Measurements from ENCODE around the gene LIMCH1.

LIMCH1 gene

DNA sequence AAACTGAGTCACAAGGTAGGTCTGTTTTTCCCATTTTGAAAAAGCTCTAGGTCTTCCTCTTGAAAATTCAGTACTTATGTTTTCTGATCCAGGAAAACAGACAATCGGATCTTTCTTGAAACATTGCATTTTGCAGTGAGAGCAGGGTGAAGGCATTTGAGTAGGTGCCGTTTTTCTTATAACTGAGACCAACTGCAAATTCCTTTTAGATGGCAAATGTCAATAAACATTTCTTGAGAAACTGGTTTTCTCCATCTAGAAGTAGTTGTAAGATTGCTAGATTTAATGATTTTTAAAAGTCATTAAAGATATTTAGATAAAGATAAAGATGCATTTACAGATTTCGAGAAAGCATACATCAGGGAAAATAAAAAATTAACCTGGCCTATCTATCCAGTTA lies 118.1 kb downstream of the LIMCH1 start:
- TF ChIP-seq, protein P1, sequence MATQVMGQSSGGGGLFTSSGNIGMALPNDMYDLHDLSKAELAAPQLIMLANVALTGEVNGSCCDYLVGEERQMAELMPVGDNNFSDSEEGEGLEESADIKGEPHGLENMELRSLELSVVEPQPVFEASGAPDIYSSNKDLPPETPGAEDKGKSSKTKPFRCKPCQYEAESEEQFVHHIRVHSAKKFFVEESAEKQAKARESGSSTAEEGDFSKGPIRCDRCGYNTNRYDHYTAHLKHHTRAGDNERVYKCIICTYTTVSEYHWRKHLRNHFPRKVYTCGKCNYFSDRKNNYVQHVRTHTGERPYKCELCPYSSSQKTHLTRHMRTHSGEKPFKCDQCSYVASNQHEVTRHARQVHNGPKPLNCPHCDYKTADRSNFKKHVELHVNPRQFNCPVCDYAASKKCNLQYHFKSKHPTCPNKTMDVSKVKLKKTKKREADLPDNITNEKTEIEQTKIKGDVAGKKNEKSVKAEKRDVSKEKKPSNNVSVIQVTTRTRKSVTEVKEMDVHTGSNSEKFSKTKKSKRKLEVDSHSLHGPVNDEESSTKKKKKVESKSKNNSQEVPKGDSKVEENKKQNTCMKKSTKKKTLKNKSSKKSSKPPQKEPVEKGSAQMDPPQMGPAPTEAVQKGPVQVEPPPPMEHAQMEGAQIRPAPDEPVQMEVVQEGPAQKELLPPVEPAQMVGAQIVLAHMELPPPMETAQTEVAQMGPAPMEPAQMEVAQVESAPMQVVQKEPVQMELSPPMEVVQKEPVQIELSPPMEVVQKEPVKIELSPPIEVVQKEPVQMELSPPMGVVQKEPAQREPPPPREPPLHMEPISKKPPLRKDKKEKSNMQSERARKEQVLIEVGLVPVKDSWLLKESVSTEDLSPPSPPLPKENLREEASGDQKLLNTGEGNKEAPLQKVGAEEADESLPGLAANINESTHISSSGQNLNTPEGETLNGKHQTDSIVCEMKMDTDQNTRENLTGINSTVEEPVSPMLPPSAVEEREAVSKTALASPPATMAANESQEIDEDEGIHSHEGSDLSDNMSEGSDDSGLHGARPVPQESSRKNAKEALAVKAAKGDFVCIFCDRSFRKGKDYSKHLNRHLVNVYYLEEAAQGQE (IDR thresholded peaks at IDR 0.05; ENCODE audit: insufficient read depth in 1 of 2, low read depth in 2 of 2, low read length in 2 of 2), result no peak
- TF ChIP-seq FOXP2 (optimal IDR thresholded peaks at IDR 0.05; ENCODE audit: borderline replicate concordance, extremely low read depth, extremely low read length, insufficient read depth) (no peak), POLR2AphosphoS5 (IDR thresholded peaks at IDR 0.05; ENCODE audit: low read depth, low read length) (no peak), SIN3A (IDR thresholded peaks at IDR 0.05; ENCODE audit: borderline replicate concordance, insufficient read depth, low read length) (no peak), TAF1 (IDR thresholded peaks at IDR 0.05; ENCODE audit: borderline replicate concordance, insufficient read depth, low read length) (no peak)

DNA sequence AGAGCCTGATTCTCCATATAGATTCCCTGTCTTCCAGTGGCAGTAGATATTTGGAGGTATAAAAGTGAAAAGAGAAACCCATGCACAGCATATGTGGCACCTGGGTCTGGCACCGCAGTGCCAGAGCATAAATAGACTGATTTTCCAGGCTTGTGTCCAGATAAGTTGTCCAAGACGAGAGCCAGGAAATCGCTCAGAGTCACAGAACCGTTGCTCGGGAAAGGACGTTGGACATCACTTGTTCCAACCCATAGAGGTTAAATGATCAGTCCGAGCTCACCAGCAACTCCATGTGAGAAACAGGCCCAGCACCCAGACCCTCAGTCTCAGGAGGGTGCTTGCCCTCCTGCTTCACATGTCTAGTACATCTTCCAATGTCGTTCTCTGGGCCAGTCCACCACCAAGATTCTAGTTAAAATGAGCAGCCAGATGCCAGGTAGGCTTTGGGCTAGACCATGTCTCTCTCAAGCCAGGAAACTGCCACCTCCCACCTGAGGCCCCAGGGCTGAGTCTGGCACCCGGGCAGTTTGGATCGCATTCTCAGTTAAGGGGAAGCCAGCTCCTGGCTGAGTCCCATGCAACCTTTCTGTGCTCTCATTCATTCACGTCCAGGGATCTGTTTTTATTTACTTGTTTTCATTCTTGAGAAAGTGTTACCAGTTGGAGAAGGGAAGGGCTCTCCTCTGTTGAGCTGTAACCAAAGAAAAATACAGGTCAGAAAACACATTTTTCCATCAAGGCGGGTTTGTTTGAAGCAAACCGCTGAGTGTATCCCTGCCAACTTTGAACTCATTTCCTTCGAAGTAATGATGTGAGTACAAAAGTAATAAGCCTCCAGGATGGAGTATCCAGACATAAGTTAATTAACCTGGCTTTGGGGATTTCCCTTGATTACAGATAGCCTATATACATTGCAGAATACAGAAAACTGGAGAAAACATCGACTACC lies 118.9 kb downstream of the LIMCH1 start:
- TF ChIP-seq FOXP2 (optimal IDR thresholded peaks at IDR 0.05; ENCODE audit: borderline replicate concordance, extremely low read depth, extremely low read length, insufficient read depth) (no peak), TAF1 (IDR thresholded peaks at IDR 0.05; ENCODE audit: borderline replicate concordance, insufficient read depth, low read length) (no peak), POLR2AphosphoS5 (IDR thresholded peaks at IDR 0.05; ENCODE audit: low read depth, low read length) (no peak), SIN3A (IDR thresholded peaks at IDR 0.05; ENCODE audit: borderline replicate concordance, insufficient read depth, low read length) (no peak)
- TF ChIP-seq, protein P1 (IDR thresholded peaks at IDR 0.05; ENCODE audit: insufficient read depth in 1 of 2, low read depth in 2 of 2, low read length in 2 of 2), result no peak

DNA sequence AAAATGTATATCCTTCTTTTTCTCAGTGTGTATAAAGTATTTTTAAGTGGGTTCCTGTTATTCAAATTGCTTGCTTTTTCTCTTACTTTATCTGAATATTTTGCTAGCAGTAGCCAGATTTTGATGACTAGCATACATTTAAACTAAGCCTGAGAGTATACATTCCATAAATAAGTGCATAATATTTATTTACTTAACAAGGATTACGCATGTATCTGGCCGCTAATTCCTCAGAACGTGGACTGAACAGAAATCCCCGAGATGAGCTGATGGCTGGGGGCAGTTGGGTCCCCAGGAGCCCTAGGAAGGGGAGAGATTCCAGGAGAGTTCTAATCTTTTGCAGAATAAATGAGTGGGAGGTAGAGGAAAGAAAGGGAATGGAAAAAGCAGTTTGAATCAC lies 119.6 kb downstream of the LIMCH1 start:
- TF ChIP-seq TAF1 (IDR thresholded peaks at IDR 0.05; ENCODE audit: borderline replicate concordance, insufficient read depth, low read length) (no peak), FOXP2 (optimal IDR thresholded peaks at IDR 0.05; ENCODE audit: borderline replicate concordance, extremely low read depth, extremely low read length, insufficient read depth) (no peak), SIN3A (IDR thresholded peaks at IDR 0.05; ENCODE audit: borderline replicate concordance, insufficient read depth, low read length) (no peak), POLR2AphosphoS5 (IDR thresholded peaks at IDR 0.05; ENCODE audit: low read depth, low read length) (no peak)
- TF ChIP-seq, protein P1 (IDR thresholded peaks at IDR 0.05; ENCODE audit: insufficient read depth in 1 of 2, low read depth in 2 of 2, low read length in 2 of 2), result no peak

DNA sequence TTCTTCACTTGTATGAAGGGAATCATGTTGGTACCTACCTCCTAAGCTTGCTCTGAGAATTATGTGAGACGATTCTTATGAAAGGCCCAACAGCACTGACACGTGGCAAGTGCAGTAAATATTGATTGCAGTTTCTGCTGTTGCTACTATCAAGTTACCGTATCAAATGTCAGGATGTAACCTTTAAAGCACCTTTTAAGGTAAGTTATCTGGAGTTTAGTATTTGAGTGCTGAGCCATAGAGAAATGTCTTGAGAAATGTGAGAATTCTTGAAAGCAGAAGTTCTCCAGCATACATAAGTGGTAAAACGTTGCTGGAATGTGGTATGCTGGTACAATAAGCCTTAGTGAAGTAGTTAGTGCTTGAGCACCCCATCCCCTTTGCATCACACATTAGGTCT lies 120.2 kb downstream of the LIMCH1 start:
- TF ChIP-seq SIN3A (IDR thresholded peaks at IDR 0.05; ENCODE audit: borderline replicate concordance, insufficient read depth, low read length) (no peak), POLR2AphosphoS5 (IDR thresholded peaks at IDR 0.05; ENCODE audit: low read depth, low read length) (no peak), TAF1 (IDR thresholded peaks at IDR 0.05; ENCODE audit: borderline replicate concordance, insufficient read depth, low read length) (no peak), FOXP2 (optimal IDR thresholded peaks at IDR 0.05; ENCODE audit: borderline replicate concordance, extremely low read depth, extremely low read length, insufficient read depth) (no peak)
- TF ChIP-seq, protein P1 (IDR thresholded peaks at IDR 0.05; ENCODE audit: insufficient read depth in 1 of 2, low read depth in 2 of 2, low read length in 2 of 2), result no peak

All from PFSK-1 (cell line).